Measurements from ENCODE around the gene MED31.
"Not testable (repeated sequence)": the region's sequence is repeated elsewhere in the genome, so short reads cannot be mapped to it uniquely, and the experiment has no call there.

Gene MED31

DNA sequence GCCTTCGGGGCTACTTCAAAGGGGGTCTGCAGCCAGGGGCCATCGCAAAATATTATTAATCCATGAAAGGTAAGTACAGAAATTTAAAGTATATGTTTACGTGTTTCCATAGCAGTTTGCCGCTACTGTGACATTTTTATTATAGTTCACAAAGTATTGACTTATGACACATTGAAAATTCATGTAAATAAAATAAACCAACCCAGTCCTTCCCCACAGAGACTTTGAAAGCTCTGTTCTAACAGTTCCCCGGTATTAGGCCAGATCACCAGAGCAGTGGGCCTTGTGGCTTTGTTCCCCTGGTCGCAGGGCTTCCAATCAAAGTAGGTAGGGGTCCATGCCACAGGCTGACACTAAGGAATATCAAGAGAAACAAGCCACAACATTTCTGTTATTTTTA, 24.8 kb downstream of the MED31 start:
- DNase-seq (ENCODE audit: low read depth, low spot score): no peak

DNA sequence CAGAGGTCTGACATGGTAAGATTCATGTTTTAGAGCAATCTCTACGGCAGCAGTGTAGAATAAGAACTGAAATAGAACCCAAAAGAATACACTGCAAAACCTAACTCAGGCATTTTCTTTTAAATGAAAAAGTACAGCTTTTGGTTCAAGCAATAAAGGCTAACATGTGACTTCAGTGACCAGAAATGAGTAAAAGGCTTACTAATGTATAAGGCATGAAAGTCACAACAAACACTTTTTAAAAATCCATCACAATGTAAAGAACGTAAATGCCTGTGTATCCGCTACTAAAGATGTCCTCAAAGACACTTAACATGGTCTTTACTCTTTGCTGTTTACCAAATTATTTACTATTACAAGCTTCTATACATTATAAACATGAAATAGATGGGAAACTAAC, 27.5 kb downstream of the MED31 start:
- DNase-seq (ENCODE audit: low read depth, low spot score): no peak

DNA sequence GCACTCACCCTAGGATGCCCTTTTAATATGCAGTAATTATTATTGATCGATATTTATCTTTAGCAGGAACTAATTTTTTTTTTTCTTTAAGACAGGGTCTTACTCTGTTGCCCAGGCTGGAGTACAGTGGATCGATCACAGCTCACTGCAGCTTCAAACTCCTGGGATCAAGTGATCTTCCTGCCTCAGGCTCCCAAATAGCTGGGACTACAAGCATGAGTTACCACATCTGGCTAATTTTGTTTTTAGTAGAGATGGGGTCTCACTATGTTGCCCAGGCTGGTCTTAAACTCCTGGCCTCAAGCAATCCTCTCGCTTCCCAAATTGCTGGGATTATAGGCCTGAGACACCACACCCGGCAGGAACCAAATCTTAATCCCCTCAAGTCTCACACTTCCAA, 40.2 kb downstream of the MED31 start:
- DNase-seq (ENCODE audit: low read depth, low spot score): no peak

DNA sequence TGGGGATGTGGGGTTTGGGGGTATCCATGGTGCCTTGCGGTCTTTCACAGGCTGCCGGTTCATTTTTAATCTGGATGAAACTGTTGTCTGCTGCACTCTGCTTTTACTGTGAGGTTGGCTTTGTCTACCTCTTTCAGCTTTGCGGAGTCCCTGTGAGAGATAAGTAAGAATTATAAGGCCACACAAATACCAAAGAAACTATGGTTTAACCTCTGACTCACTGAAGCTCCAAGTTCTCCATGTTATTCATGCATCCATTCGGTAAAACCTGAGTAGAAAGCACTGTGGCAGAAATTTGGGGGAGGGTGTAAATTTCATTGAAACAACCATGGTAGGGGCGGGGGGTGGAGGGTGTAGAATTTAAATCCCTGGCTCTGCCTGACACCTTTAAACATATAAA, 41.4 kb downstream of the MED31 start:
- DNase-seq (ENCODE audit: low read depth, low spot score): no peak

DNA sequence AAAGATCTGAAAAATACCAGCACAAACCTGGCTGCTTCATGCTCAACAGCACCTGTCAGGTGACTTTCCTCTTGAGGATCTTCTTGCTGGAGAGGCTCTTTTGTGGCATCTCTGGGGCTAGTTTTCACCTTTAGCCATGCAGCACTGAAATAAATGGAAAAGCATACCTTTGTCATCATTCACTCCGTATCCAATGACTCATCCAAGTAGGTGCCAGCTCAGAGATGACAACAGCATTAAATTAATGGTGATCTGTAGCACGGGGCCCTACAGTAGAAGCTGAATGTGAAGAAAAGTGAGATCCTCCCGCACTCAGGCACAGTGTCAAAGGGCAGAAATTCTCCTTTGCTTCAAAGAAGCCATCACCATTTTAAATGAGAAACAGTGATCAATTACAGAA, 43.1 kb downstream of the MED31 start:
- DNase-seq (ENCODE audit: low read depth, low spot score): no peak

DNA sequence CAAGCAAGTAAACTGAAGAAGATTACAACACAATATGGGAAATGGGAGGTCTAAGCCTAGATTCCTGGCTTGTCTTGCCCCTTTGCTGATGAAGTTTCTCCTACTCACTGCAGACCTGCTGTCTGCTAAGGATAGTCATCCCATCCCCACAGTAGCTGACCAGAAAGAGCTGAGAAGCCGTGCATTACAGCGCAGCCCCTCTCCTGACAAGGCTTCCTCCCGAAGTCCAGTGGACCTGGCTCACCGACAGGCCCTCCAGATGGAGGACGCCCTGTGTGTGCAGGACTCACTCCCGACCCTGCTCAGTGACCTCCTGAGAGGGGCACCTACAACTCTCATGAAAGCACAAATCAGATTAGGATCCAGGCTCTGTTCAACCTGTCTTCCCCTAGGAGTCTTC, 46.3 kb downstream of the MED31 start:
- DNase-seq (ENCODE audit: low read depth, low spot score): no peak

DNA sequence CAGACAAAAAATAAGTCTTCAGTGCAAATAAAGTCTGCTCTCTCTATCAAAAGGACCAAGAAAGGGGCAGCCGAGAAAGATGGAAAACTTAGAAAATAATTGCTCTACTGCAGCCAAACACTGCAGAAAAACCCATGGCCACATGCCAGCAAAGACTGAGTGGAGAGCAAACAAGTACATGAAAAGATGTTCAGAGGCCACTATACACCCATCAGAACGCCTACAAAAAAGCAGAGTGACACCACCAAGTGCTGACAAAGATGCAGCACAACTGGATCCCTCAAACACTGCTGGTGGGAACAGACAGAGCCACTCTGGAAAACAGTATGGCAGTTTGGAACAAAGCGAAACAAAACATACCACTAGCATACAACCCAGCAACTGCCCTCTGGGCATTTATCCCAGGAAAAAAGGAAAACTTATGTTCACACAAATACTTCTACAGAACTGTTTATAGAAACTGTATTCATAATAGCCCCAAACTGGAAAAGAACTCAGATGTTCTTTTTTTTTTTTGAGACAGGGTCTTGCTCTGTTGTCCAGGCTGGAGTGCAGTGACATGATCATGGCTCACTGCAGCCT, 47.6 kb downstream of the MED31 start:
- DNase-seq (ENCODE audit: low read depth, low spot score): no peak

DNA sequence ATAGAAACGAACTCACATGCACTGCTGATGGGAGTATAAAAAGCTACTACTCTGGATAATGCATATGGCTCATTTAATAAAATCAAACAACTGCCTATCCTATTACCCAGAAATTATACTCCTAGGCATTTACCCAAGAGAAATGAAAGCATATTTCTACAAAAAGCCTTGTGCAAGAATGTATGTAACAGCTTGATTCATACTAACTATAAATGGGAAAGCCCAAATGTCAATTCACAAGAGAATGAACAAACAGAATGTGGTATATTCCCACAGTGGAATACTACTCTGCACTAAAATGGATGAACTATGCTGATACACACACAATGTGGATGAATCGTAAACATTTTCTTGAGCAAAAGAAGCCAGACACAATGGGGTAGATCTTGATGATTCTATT, 49.3 kb downstream of the MED31 start:
- DNase-seq (ENCODE audit: low read depth, low spot score): no peak

DNA sequence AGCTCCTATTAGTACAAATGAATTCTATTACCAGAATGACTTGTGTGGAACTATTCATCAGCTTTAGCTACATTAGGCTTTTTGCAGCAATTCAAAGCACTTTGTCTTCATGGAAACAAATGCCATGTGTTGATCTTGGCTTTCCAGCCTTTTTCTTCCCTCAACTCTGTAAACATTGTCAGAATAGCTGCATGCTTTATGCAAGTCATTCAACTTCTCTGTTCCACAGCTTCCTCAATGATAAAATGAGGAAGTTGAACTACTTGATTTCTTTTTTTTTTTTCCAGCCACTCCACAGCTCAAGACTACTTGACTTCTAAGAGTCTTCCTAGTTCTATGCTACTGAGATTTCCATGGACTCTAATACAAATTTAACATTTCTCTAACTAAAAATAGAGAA, 52.0 kb downstream of the MED31 start:
- DNase-seq (ENCODE audit: low read depth, low spot score): no peak

DNA sequence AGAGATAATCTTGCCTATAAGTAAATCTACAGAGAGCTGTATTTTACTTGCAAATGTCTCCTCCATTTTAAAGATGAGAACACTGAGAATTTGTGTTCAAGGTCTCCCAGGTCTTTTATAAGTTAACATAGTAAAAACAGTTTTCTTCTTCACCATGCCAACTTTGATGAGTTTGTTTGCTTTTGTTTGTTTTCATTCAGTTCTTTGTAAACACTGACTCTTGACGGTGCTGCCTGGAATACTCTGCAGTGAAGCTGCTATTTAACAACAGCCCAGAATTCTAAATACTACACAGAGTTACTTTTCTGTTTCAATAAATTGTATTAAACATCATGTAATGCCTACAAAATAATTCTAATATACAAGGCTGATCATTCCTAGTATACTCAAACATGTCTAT, 53.7 kb downstream of the MED31 start:
- no peak for DNase-seq (ENCODE audit: low read depth, low spot score)

DNA sequence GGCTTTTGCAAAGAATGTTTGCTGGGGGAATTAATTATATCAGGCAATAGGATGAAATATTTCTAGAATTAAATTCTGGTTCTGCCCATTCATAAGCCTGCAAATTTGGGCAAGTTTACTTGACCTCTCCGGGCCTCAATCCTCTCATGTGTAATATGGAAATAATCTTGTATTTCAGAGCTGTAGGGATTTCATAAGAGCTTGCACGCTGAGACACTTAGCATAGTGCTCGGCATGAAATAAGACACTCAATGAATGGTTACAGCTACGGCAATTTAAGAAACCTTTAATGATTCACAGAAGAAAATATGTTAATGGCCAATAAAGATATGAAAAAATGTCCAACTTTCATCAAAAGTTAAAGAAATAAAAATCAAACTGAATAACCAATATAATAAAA, 54.5 kb downstream of the MED31 start:
- DNase-seq (ENCODE audit: low read depth, low spot score): no peak

DNA sequence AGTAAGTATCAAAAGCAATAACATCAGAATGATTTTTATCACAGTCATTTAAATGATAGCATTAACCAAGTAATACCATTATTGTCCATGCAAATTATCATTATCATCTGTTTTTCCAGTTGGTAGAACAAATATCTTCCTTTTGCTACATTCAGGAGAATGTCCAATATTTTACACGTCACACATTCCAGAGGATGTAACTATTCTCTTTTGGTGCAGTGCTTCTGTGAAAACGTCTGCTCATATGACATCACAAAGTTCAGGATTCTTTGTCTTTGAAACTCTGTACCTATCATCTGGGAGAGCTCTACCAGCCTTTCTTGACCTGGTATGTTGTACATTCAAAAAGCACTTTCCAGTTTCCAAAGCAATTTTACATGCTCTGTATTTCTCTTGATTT, 54.9 kb downstream of the MED31 start:
- no peak for DNase-seq (ENCODE audit: low read depth, low spot score)

DNA sequence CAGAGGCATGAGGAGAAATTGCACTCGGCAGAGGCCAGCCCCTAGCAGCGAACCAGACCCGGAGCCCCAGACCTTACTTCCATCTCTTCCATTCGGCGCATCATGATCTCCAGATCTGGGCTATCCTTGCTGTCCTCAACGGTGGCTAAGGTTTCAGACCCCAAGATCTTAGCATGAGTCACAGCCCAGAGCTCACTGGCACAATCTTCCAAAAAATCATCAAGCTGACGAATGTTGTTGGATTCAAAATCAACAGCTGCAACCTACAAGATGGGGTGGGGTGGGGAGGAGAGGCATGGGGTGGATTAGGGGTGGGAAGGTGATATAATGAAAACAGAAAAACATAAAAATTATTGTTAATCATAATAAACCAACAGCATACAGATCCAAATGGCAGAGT, 55.3 kb downstream of the MED31 start:
- no peak for DNase-seq (ENCODE audit: low read depth, low spot score)

DNA sequence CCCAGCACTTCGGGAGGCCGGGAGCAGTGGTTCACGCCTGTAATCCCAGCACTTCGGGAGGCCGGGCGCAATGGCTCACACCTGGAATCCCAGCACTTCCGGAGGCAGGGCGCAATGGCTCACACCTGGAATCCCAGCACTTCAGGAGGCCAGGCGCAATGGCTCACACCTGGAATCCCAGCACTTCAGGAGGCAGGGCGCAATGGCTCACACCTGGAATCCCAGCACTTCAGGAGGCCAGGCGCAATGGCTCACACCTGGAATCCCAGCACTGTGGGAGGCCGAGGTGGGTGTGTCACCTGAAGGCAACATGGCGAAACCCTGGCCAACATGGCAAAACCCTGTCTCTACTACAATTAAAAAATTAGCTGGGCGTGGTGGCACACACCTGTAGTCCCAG, 58.0 kb downstream of the MED31 start:
- DNase-seq (ENCODE audit: low read depth, low spot score): not testable (repeated sequence)

Data from brain pericyte (primary cell).